ENCODE data around the gene CCDC102A. TPM values are rescaled to one million over a fixed set of nuclear protein-coding genes. Genes with fewer than 3 reads are reported as not detected.

Gene CCDC102A
- total RNA-seq, 2 donors from 2014 or later: 22.5 to 26.8 TPM

DNA sequence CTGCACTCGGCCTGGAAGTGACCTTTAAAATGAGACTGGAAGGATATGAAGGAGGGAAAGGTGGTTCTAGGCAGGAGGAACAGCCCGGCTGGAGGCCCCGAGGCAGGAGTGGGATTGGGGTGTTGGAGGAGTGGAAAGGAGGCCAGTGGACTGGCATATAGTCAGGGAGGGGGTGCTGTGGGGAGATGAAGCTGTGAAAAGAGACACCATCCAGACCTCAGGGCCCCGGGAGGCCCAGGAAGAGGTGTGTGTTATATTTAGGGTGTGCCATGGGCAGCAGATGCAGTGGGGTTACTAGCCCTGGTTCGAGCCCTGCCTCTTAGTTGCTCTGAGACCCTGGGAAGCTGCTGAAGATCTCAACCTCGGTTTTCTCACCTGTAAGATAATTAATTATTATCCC lies 31.2 kb downstream of the CCDC102A start:
- TF ChIP-seq POLR2AphosphoS5 (IDR thresholded peaks at IDR 0.05) (no peak), POLR2A (IDR thresholded peaks at IDR 0.05) (no peak)
- TF ChIP-seq, protein P1, sequence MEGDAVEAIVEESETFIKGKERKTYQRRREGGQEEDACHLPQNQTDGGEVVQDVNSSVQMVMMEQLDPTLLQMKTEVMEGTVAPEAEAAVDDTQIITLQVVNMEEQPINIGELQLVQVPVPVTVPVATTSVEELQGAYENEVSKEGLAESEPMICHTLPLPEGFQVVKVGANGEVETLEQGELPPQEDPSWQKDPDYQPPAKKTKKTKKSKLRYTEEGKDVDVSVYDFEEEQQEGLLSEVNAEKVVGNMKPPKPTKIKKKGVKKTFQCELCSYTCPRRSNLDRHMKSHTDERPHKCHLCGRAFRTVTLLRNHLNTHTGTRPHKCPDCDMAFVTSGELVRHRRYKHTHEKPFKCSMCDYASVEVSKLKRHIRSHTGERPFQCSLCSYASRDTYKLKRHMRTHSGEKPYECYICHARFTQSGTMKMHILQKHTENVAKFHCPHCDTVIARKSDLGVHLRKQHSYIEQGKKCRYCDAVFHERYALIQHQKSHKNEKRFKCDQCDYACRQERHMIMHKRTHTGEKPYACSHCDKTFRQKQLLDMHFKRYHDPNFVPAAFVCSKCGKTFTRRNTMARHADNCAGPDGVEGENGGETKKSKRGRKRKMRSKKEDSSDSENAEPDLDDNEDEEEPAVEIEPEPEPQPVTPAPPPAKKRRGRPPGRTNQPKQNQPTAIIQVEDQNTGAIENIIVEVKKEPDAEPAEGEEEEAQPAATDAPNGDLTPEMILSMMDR (IDR thresholded peaks at IDR 0.05): no peak
- H3K27me3 ChIP-seq (replicated peaks; ENCODE audit: insufficient read depth): no peaks in the 10 kb centered on the region
- 88% methylated on average over 6 of the region's 6 CpGs for WGBS
- no peak for DNase-seq (ENCODE audit: low spot score)
- H3K36me3 ChIP-seq: no peaks in the 10 kb centered on the region
- no peaks in the 10 kb centered on the region for H3K9me3 ChIP-seq
- no peaks in the 10 kb centered on the region for H3K4me1 ChIP-seq (replicated peaks)
- H3K4me3 ChIP-seq: no peak overlapping the region
- intact Hi-C loops (cut with DNase I): no loop called here
- no peak overlapping the region for H3K27ac ChIP-seq

DNA sequence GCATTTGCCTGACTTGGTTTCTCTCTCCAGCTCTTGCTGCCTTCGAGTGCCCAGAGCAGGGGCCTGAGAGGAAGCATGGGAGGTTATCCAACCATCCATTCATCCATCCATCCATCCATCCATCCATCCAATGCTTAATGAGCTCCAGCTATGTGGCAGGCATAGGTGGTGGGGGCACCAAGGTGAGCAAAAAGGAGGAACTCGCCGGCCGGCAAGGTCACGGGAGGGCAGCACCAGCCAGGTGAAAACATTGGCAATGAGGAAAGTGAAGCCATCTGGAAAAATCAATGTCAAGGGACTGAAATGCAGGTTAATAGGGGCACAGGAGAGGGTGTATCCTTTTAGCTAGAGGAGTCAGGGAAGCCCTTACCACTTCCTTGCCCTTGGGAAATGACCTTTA lies 31.9 kb downstream of the CCDC102A start:
- Histone ChIP-seq H3K27me3 (replicated peaks; ENCODE audit: insufficient read depth) (no peaks in the 10 kb centered on the region), H3K4me1 (replicated peaks) (no peaks in the 10 kb centered on the region), H3K9me3 (no peaks in the 10 kb centered on the region), H3K27ac (no peak overlapping the region), H3K4me3 (no peak overlapping the region), H3K36me3 (no peaks in the 10 kb centered on the region)
- intact Hi-C loops (cut with DNase I): no loop called here
- no peak for DNase-seq (ENCODE audit: low spot score)
- no peak for TF ChIP-seq POLR2A (IDR thresholded peaks at IDR 0.05)
- no peak for TF ChIP-seq POLR2AphosphoS5 (IDR thresholded peaks at IDR 0.05)
- 77% methylated on average over 5 of the region's 5 CpGs for WGBS

DNA sequence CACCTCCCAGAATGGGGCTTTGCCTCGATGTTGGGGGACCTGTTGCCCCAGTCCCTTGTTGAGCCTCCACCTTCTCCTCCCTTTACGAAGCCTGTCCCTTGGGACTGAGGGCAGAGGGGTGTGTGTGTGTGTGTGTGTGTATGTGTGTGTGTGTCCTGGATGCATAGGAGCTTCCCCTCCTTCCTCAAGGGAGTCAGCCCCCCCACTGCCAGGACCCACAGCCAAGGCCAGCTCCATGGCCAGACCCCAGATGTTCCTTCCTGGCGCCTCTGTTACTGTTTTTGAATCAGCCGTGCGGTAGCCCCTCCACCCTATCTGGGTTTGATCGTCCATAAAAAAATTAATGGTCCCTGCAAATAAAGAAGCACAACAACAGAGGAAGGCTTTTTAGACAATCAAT lies 32.4 kb downstream of the CCDC102A start:
- TF ChIP-seq POLR2AphosphoS5 (IDR thresholded peaks at IDR 0.05): no peak
- TF ChIP-seq, protein P1 (IDR thresholded peaks at IDR 0.05): no peak
- TF ChIP-seq POLR2A (IDR thresholded peaks at IDR 0.05): no peak

DNA sequence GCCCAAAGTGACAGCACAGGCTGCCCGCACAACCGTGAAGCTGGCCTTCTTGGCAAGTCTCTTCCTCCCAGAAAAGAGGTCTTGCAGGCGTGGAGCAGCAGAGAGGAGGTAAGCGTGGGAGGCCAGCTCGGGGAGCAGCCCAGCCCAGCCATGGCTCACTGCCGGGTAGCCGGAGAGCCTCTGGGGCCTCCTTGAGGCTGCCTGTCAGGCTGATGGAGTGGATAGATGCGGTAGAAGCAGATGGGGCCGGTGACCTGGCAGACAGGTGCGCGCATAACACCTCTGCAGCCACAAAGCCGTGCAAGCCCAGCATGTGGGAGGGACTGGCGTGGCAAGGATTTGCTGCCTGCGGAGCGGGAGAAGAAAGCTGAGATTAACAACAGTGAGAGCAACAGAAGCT lies 33.0 kb downstream of the CCDC102A start:
- intact Hi-C loops (cut with DNase I): no loop called here
- Histone ChIP-seq H3K9me3 (no peaks in the 10 kb centered on the region), H3K4me3 (no peak overlapping the region), H3K27ac (no peak overlapping the region), H3K27me3 (replicated peaks; ENCODE audit: insufficient read depth) (no peaks in the 10 kb centered on the region), H3K36me3 (no peaks in the 10 kb centered on the region), H3K4me1 (replicated peaks) (no peaks in the 10 kb centered on the region)
- 70% methylated on average over 14 of the region's 15 CpGs for WGBS
- DNase-seq (ENCODE audit: low spot score): no peak
- TF ChIP-seq POLR2AphosphoS5 (IDR thresholded peaks at IDR 0.05) (no peak), POLR2A (IDR thresholded peaks at IDR 0.05) (no peak)
- TF ChIP-seq, protein P1 (IDR thresholded peaks at IDR 0.05): no peak

More for the DNA sequence above, 32.4 kb downstream of the CCDC102A start:
- Histone ChIP-seq H3K4me3 (no peak overlapping the region), H3K36me3 (no peaks in the 10 kb centered on the region), H3K4me1 (replicated peaks) (no peaks in the 10 kb centered on the region), H3K27ac (no peak overlapping the region), H3K27me3 (replicated peaks; ENCODE audit: insufficient read depth) (no peaks in the 10 kb centered on the region), H3K9me3 (no peaks in the 10 kb centered on the region)
- 19% methylated on average over 5 of the region's 6 CpGs for WGBS
- DNase-seq (ENCODE audit: low spot score): no peak
- intact Hi-C loops (cut with DNase I): no loop called here

DNA sequence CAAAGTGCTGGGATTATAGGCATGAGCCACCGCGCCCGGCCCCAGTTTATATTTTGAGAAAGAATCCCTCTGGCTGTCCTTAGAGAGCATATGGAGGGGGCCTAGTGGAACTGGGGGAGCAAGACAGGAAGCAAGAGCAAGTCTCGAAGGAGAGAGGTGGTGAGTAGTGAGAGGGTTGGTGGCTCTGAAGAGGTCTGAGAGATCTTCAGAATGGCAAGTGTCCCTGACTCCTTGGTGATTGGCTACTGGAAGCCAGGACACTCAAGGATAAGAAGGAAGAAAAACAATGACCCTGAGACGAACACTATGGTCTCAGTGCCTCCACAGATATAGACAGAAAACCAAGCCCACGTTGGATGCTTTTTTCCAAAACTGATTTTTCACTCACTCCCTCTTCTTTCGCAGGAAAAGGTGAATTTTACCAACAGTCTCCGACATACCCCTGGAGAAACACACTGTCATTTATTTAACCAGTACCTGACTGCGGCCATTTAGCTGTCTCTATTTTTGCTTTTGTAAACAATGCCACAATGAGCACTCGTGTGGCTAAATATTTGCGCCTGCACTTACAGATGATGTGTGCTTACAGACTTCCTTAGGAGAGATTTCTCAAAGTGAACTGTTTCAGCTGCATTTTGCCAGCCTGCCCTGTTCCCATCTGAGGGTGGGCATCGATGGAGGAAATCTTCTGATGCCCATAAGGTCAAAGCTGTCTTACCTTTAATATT lies 34.2 kb downstream of the CCDC102A start:
- Histone ChIP-seq H3K27ac (no peak overlapping the region), H3K27me3 (replicated peaks; ENCODE audit: insufficient read depth) (no peaks in the 10 kb centered on the region), H3K9me3 (no peaks in the 10 kb centered on the region), H3K4me3 (no peak overlapping the region), H3K36me3 (no peaks in the 10 kb centered on the region), H3K4me1 (replicated peaks) (no peaks in the 10 kb centered on the region)
- WGBS: 85% methylated on average over 12 of the region's 12 CpGs
- no peak for TF ChIP-seq POLR2A (IDR thresholded peaks at IDR 0.05)
- TF ChIP-seq, protein P1 (IDR thresholded peaks at IDR 0.05): no peak
- TF ChIP-seq POLR2AphosphoS5 (IDR thresholded peaks at IDR 0.05): no peak
- no peak for DNase-seq (ENCODE audit: low spot score)
- intact Hi-C loops (cut with DNase I): no loop called here
